SK-N-SH treated with all-trans-retinoic acid at 6 μM for 48 hours (cell line): ENCODE results near the gene RASGEF1B.

Experiments
- ATAC-seq: fragments of 200-7000 bp; cut with Tn5 transposase; 3 replicates; pipeline ENCODE4 v1.9.1; 2020; ENCODE audit warnings: mild to moderate bottlenecking, moderate library complexity
- ARNTL ChIP-seq: fragments of 450-650 bp; formaldehyde crosslinking; IDR thresholded peaks from 2 replicates; pipeline ENCODE4 v1.5.0; 2020; ENCODE audit warnings: low read depth, mild to moderate bottlenecking, moderate library complexity, borderline replicate concordance
- BACH2 ChIP-seq: fragments of 250-450 bp; sonication (Bioruptor Pico); IDR thresholded peaks from 2 replicates; pipeline ENCODE4 v1.9.0; 2021; ENCODE audit warnings: mild to moderate bottlenecking, borderline replicate concordance
- CSDC2 ChIP-seq: fragments of 250-450 bp; sonication (Bioruptor Pico); IDR thresholded peaks from 2 replicates; pipeline ENCODE4 v1.5.0; 2020; ENCODE audit warnings: mild to moderate bottlenecking, moderate library complexity
- CSRNP3 ChIP-seq: fragments of 250-450 bp; sonication (Bioruptor Pico); IDR thresholded peaks from 2 replicates; pipeline ENCODE4 v1.5.1; 2021; ENCODE audit warnings: mild to moderate bottlenecking, moderate library complexity
- ESRRG ChIP-seq: fragments of 250-450 bp; sonication (Bioruptor Pico); IDR thresholded peaks from 2 replicates; pipeline ENCODE4 v1.6.1; 2021; ENCODE audit warnings: mild to moderate bottlenecking
- GLIS3 ChIP-seq: fragments of 250-450 bp; sonication (Bioruptor Pico); IDR thresholded peaks from 2 replicates; pipeline ENCODE4 v1.5.0; 2020; ENCODE audit warnings: mild to moderate bottlenecking, moderate library complexity
- ISL1 ChIP-seq: fragments of 250-450 bp; sonication (Bioruptor Pico); IDR thresholded peaks from 2 replicates; pipeline ENCODE4 v2.1.2; 2022; ENCODE audit warnings: mild to moderate bottlenecking, moderate library complexity
- OSR1 ChIP-seq: fragments of 250-450 bp; sonication (Bioruptor Pico); IDR thresholded peaks from 2 replicates; pipeline ENCODE4 v1.8.0; 2022; ENCODE audit warnings: moderate library complexity, mild to moderate bottlenecking, inconsistent platforms
- PPARA ChIP-seq: fragments of 250-450 bp; sonication (Bioruptor Pico); IDR thresholded peaks from 2 replicates; pipeline ENCODE4 v1.5.0; 2020; ENCODE audit warnings: mild to moderate bottlenecking, borderline replicate concordance
- RARB ChIP-seq: fragments of 250-450 bp; sonication (Bioruptor Pico); IDR thresholded peaks from 2 replicates; pipeline ENCODE4 v1.8.0; 2021; ENCODE audit warnings: mild to moderate bottlenecking, moderate library complexity
- TCF4 ChIP-seq: fragments of 250-450 bp; sonication (Bioruptor Pico); IDR thresholded peaks from 2 replicates; pipeline ENCODE4 v1.8.0; 2021; ENCODE audit warnings: mild to moderate bottlenecking, moderate library complexity, borderline replicate concordance
- TOX ChIP-seq: fragments of 250-450 bp; sonication (Bioruptor Pico); IDR thresholded peaks from 2 replicates; pipeline ENCODE4 v1.8.0; 2021; ENCODE audit warnings: mild to moderate bottlenecking, moderate library complexity, borderline replicate concordance
- ZFP3 ChIP-seq: fragments of 250-450 bp; sonication (Bioruptor Pico); IDR thresholded peaks from 2 replicates; pipeline ENCODE4 v1.5.0; 2020; ENCODE audit warnings: mild to moderate bottlenecking, moderate library complexity
- ZFP30 ChIP-seq: fragments of 450-650 bp; formaldehyde crosslinking; IDR thresholded peaks from 2 replicates; pipeline ENCODE4 v1.5.0; 2022; ENCODE audit warnings: mild to moderate bottlenecking, moderate library complexity
- ZNF565 ChIP-seq: fragments of 450-650 bp; formaldehyde crosslinking; conservative IDR thresholded peaks from 2 replicates; pipeline ENCODE4 v1.5.0; 2020; ENCODE audit warnings: low read depth, mild to moderate bottlenecking, moderate library complexity
- ZNF70 ChIP-seq: fragments of 450-650 bp; formaldehyde crosslinking; IDR thresholded peaks from 2 replicates; pipeline ENCODE4 v1.5.0; 2020; ENCODE audit warnings: mild to moderate bottlenecking, moderate library complexity
- ZNF8 ChIP-seq: fragments of 450-650 bp; formaldehyde crosslinking; IDR thresholded peaks from 2 replicates; pipeline ENCODE4 v1.5.0; 2020; ENCODE audit warnings: mild to moderate bottlenecking, moderate library complexity
- TF ChIP-seq, protein P1 (sequence below): fragments of 250-450 bp; sonication (Bioruptor Pico); IDR thresholded peaks from 2 replicates; pipeline ENCODE4 v1.8.0; 2020; ENCODE audit warnings: mild to moderate bottlenecking, moderate library complexity, borderline replicate concordance

Gene RASGEF1B

GRCh38 chr4:81504112-81505003 lies 32.7 kb upstream of the RASGEF1B start:
- ATAC-seq: no peak

DNA sequence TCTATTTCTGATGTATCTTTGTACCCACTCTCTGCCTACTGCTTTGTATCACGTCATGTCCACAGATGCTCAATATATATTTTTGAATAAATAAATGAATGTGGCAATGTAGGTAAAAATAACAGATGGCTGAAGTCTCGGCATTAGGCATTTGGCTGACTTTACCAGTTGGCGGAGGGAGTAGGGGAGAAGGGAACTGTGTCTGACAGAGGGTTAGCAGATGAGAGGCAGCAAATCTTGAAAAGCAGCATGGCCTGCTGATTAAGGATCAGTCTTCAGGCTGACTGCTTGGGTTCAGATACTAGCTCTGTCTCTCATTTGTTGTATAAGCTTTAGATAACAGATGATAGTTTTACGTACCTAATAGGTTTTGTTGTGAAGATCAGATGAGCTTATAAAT lies 31.9 kb upstream of the RASGEF1B start:
- no peak for TF ChIP-seq PPARA (CRISPR knock-in tag)
- ATAC-seq: no peak

More at GRCh38 chr4:81504112-81505003, 32.7 kb upstream of the RASGEF1B start:
- TF ChIP-seq GLIS3 (CRISPR knock-in tag): no peak
- TF ChIP-seq RARB (CRISPR knock-in tag): no peak
- no peak for TF ChIP-seq TCF4 (CRISPR knock-in tag)
- TF ChIP-seq ARNTL (CRISPR knock-in tag): no peak
- TF ChIP-seq TOX (CRISPR knock-in tag): no peak
- TF ChIP-seq OSR1 (CRISPR knock-in tag): no peak
- TF ChIP-seq ESRRG (CRISPR knock-in tag): no peak
- TF ChIP-seq, protein P1, sequence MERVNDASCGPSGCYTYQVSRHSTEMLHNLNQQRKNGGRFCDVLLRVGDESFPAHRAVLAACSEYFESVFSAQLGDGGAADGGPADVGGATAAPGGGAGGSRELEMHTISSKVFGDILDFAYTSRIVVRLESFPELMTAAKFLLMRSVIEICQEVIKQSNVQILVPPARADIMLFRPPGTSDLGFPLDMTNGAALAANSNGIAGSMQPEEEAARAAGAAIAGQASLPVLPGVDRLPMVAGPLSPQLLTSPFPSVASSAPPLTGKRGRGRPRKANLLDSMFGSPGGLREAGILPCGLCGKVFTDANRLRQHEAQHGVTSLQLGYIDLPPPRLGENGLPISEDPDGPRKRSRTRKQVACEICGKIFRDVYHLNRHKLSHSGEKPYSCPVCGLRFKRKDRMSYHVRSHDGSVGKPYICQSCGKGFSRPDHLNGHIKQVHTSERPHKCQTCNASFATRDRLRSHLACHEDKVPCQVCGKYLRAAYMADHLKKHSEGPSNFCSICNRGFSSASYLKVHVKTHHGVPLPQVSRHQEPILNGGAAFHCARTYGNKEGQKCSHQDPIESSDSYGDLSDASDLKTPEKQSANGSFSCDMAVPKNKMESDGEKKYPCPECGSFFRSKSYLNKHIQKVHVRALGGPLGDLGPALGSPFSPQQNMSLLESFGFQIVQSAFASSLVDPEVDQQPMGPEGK (CRISPR knock-in tag): no peak
- TF ChIP-seq ZFP3 (CRISPR knock-in tag): no peak
- no peak for TF ChIP-seq ZNF70 (CRISPR knock-in tag)
- no peak for TF ChIP-seq PPARA (CRISPR knock-in tag)
- TF ChIP-seq CSRNP3 (CRISPR knock-in tag): no peak
- no peak for TF ChIP-seq ZNF8

DNA sequence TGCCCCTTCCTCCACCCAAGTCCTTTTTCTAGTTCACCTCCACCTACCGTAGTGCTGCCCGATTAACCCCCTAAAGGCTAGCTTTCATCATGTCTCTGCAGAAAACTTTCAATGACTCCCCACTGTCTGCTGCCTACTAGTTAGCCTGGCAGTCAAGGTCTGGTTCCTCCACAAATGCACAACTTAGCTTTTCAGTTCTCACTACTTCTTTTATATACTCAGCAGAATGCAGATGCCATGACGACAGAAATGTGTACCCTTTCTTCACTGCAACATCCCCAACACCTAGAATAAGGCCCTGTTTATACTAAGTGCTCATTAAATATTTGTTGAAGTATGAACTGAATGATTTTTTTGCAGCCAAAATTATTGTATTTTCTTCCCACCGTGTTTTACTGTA lies 30.9 kb upstream of the RASGEF1B start:
- no peak for ATAC-seq
- no peak for TF ChIP-seq ZNF8
- no peak for TF ChIP-seq ARNTL (CRISPR knock-in tag)
- no peak for TF ChIP-seq TOX (CRISPR knock-in tag)
- TF ChIP-seq PPARA (CRISPR knock-in tag): no peak
- no peak for TF ChIP-seq CSDC2 (CRISPR knock-in tag)
- no peak for TF ChIP-seq ISL1 (CRISPR knock-in tag)

GRCh38 chr4:81499840-81500239 lies 28.1 kb upstream of the RASGEF1B start:
- TF ChIP-seq ZFP30 (no peak), ZFP3 (CRISPR knock-in tag) (no peak), CSRNP3 (CRISPR knock-in tag) (no peak), GLIS3 (CRISPR knock-in tag) (no peak), TOX (CRISPR knock-in tag) (no peak), ESRRG (CRISPR knock-in tag) (no peak), ZNF565 (no peak), BACH2 (CRISPR knock-in tag) (no peak), ISL1 (CRISPR knock-in tag) (no peak), ZNF70 (CRISPR knock-in tag) (no peak)
- TF ChIP-seq, protein P1 (CRISPR knock-in tag): no peak
- ATAC-seq: no peak
